PFSK-1 (cell line): Measurements from ENCODE around the gene PLEK.

ENCODE experiments used
- FOXP2 ChIP-seq: optimal IDR thresholded peaks from 2 replicates; pipeline ENCODE3; 2011; ENCODE audit warnings: borderline replicate concordance, control low read depth, inconsistent platforms; ENCODE audit not compliant: insufficient read depth; ENCODE audit errors: extremely low read length, extremely low read depth
- POLR2AphosphoS5 ChIP-seq: IDR thresholded peaks from 2 replicates; pipeline ENCODE4 v1.6.1; 2012; ENCODE audit warnings: low read depth, mild to moderate bottlenecking, control low read depth, low read length, moderate library complexity
- REST ChIP-seq, 2 experiments: IDR thresholded peaks; 2 replicates each; pipeline versions ENCODE4 v1.6.1 to v1.8.0; 2011 to 2012; ENCODE audit warnings: low read depth in 2 of 2, low read length in 2 of 2, control low read depth in 1 of 2, inconsistent platforms in 1 of 2, mild to moderate bottlenecking in 1 of 2, moderate library complexity in 1 of 2; ENCODE audit not compliant: insufficient read depth in 1 of 2
- SIN3A ChIP-seq: IDR thresholded peaks from 2 replicates; pipeline ENCODE4 v1.6.1; 2012; ENCODE audit warnings: mild to moderate bottlenecking, low read length, moderate library complexity, borderline replicate concordance; ENCODE audit not compliant: insufficient read depth
- TAF1 ChIP-seq: IDR thresholded peaks from 2 replicates; pipeline ENCODE4 v1.6.1; 2012; ENCODE audit warnings: low read length, control low read depth, borderline replicate concordance; ENCODE audit not compliant: insufficient read depth

- TF ChIP-seq SIN3A (no peak), POLR2AphosphoS5 (no peak), REST (IDR thresholded peaks at IDR 0.05; ENCODE audit: insufficient read depth in 1 of 2, low read depth in 2 of 2, low read length in 2 of 2) (no peak), TAF1 (no peak), FOXP2 (no peak)
Measured at GRCh38 chr2:68390114-68390513, 25.0 kb downstream of the PLEK start.
